Measurements from ENCODE around the gene RUNX1. TPM values are rescaled to one million over a fixed set of nuclear protein-coding genes. Genes with fewer than 3 reads are reported as not detected.

The RUNX1 gene
- total RNA-seq, 2 donors from 2014 or later: 3.8 to 7.6 TPM

GRCh38 chr21:35041881-35042280 is 7.2 kb downstream of the RUNX1 start:
- no peaks in the 10 kb centered on the region for H3K27me3 ChIP-seq
- H3K36me3 ChIP-seq: no peaks in the 10 kb centered on the region
- TF ChIP-seq CTCF (IDR thresholded peaks at IDR 0.05): no peak
- peaks cover 0 to 5% of the 10 kb centered on the region in 2 donors for H3K4me1 ChIP-seq
- no peak overlapping the region for H3K4me3 ChIP-seq
- H3K9me3 ChIP-seq: no peaks in the 10 kb centered on the region
- DNase-seq (ENCODE audit: low spot score): no peak
- no peak overlapping the region for H3K27ac ChIP-seq

GRCh38 chr21:35041122-35041521 is 8.0 kb downstream of the RUNX1 start:
- TF ChIP-seq CTCF (IDR thresholded peaks at IDR 0.05): no peak
- no peaks in the 10 kb centered on the region for H3K27me3 ChIP-seq
- no peak overlapping the region for H3K27ac ChIP-seq
- no peaks in the 10 kb centered on the region for H3K4me1 ChIP-seq
- no peak for DNase-seq (ENCODE audit: low spot score)
- H3K36me3 ChIP-seq: no peaks in the 10 kb centered on the region
- H3K9me3 ChIP-seq: no peaks in the 10 kb centered on the region
- H3K4me3 ChIP-seq: no peak overlapping the region

GRCh38 chr21:35039595-35040289 is 9.4 kb downstream of the RUNX1 start:
- no peak for DNase-seq (ENCODE audit: low spot score)
- Histone ChIP-seq H3K9me3 (no peaks in the 10 kb centered on the region), H3K36me3 (no peaks in the 10 kb centered on the region), H3K27me3 (no peaks in the 10 kb centered on the region), H3K4me1 (no peaks in the 10 kb centered on the region), H3K4me3 (no peak overlapping the region), H3K27ac (no peak overlapping the region)
- TF ChIP-seq CTCF (IDR thresholded peaks at IDR 0.05): no peak

GRCh38 chr21:35038772-35039319 is 10.3 kb downstream of the RUNX1 start:
- no peak overlapping the region for H3K27ac ChIP-seq
- no peaks in the 10 kb centered on the region for H3K9me3 ChIP-seq
- H3K36me3 ChIP-seq: no peaks in the 10 kb centered on the region
- DNase-seq (ENCODE audit: low spot score): peak; percentile 30
- no peak for TF ChIP-seq CTCF (IDR thresholded peaks at IDR 0.05)
- H3K4me3 ChIP-seq: no peak overlapping the region
- no peaks in the 10 kb centered on the region for H3K27me3 ChIP-seq
- H3K4me1 ChIP-seq: no peaks in the 10 kb centered on the region

GRCh38 chr21:35037384-35037765 is 11.7 kb downstream of the RUNX1 start:
- Histone ChIP-seq H3K9me3 (no peaks in the 10 kb centered on the region), H3K27me3 (no peaks in the 10 kb centered on the region), H3K36me3 (no peaks in the 10 kb centered on the region), H3K4me1 (no peaks in the 10 kb centered on the region), H3K27ac (no peak overlapping the region), H3K4me3 (no peak overlapping the region)
- no peak for DNase-seq (ENCODE audit: low spot score)
- no peak for TF ChIP-seq CTCF (IDR thresholded peaks at IDR 0.05)

Measured in right atrium auricular region (tissue), 2 donors.